CD14-positive monocyte (primary cell): Measurements from ENCODE around the gene SPO11. TPM values are rescaled to one million over a fixed set of nuclear protein-coding genes. Genes with fewer than 3 reads are reported as not detected.
A peak's percentile ranks its signal among the peaks of the same experiment; 100 is the strongest.

Experiments
- DNase-seq, 3 donors: peaks; one replicate each; pipeline ENCODE4 v3.0.0-alpha.2; 2011 to 2022
- H2AFZ ChIP-seq: 2 replicates; pipeline ENCODE4 v1.6.0; 2012; ENCODE audit warnings: mild to moderate bottlenecking, low read depth, low read length, inconsistent platforms; ENCODE audit not compliant: insufficient read depth, poor library complexity, severe bottlenecking
- H3K27ac ChIP-seq, 2 donors: 1 replicate in 1 of 2; 2 replicates in 1 of 2; pipeline ENCODE4 v1.5.1; 2012 to 2013; ENCODE audit warnings: low read length in 2 of 2, control low read depth in 1 of 2, inconsistent platforms in 1 of 2, low read depth in 1 of 2, mild to moderate bottlenecking in 1 of 2
- H3K27me3 ChIP-seq, 2 donors: one replicate each; pipeline versions ENCODE4 v1.6.0 to v1.6.1; 2011 to 2013; ENCODE audit warnings: low read length in 2 of 2; ENCODE audit not compliant: control insufficient read depth in 2 of 2, insufficient read depth in 2 of 2
- H3K36me3 ChIP-seq, 2 donors: replicated peaks in 1 of 2; 1 replicate in 1 of 2; 2 replicates in 1 of 2; pipeline versions ENCODE4 v1.5.1 to v1.6.1; 2012 to 2013; ENCODE audit warnings: low read length in 2 of 2, control low read depth in 1 of 2, inconsistent platforms in 1 of 2, mild to moderate bottlenecking in 1 of 2; ENCODE audit not compliant: insufficient read depth in 2 of 2, control insufficient read depth in 1 of 2
- H3K4me1 ChIP-seq, 2 donors: 1 replicate in 1 of 2; 2 replicates in 1 of 2; pipeline versions ENCODE4 v1.5.1 to v1.6.1; 2012 to 2013; ENCODE audit warnings: low read length in 2 of 2, control low read depth in 1 of 2, inconsistent platforms in 1 of 2, mild to moderate bottlenecking in 1 of 2, moderate library complexity in 1 of 2; ENCODE audit not compliant: insufficient read depth in 2 of 2, control insufficient read depth in 1 of 2
- H3K4me2 ChIP-seq: replicated peaks from 2 replicates; pipeline ENCODE3; 2012; ENCODE audit warnings: low read length, moderate library complexity, mild to moderate bottlenecking; ENCODE audit not compliant: poor library complexity, severe bottlenecking; ENCODE audit errors: extremely low read depth
- H3K4me3 ChIP-seq, 3 experiments: fragments of 200-600 bp in 1 of 3; sonication (generic) in 1 of 3; replicated peaks in 1 of 3; 1 replicate in 2 of 3; 2 replicates in 1 of 3; pipeline ENCODE4 v1.5.1; 2011 to 2013; ENCODE audit warnings: low read length in 3 of 3, mild to moderate bottlenecking in 3 of 3, control low read depth in 2 of 3, low read depth in 2 of 3, inconsistent platforms in 1 of 3, moderate library complexity in 1 of 3
- H3K79me2 ChIP-seq: 2 replicates; pipeline ENCODE4 v1.6.0; 2012; ENCODE audit warnings: mild to moderate bottlenecking, control low read depth, inconsistent platforms, low read length, moderate library complexity; ENCODE audit not compliant: insufficient read depth
- H3K9ac ChIP-seq: 2 replicates; pipeline ENCODE4 v1.6.0; 2017; ENCODE audit warnings: low read length, mild to moderate bottlenecking; ENCODE audit not compliant: insufficient read depth, poor library complexity, severe bottlenecking
- H3K9me3 ChIP-seq, 2 donors: replicated peaks in 1 of 2; 1 replicate in 1 of 2; 2 replicates in 1 of 2; pipeline versions ENCODE4 v1.5.1 to v1.6.1; 2012 to 2013; ENCODE audit warnings: low read length in 2 of 2, control low read depth in 1 of 2; ENCODE audit not compliant: control insufficient read depth in 1 of 2, insufficient read depth in 1 of 2
- H4K20me1 ChIP-seq: 2 replicates; pipeline ENCODE4 v1.6.0; 2012; ENCODE audit warnings: mild to moderate bottlenecking, low read length, control low read depth, moderate library complexity; ENCODE audit not compliant: insufficient read depth
- H3K27ac Mint-ChIP-seq, 7 donors: one replicate each; pipeline ENCODE4 v1.8.0; 2020; ENCODE audit warnings: mild to moderate bottlenecking in 7 of 7, mixed read lengths in 7 of 7, moderate library complexity in 6 of 7, inconsistent platforms in 2 of 7
- H3K27me3 Mint-ChIP-seq, 3 donors: one replicate each; pipeline ENCODE4 v1.8.0; 2021 to 2022; ENCODE audit warnings: low read depth in 3 of 3, mild to moderate bottlenecking in 3 of 3, mixed read lengths in 3 of 3, moderate library complexity in 3 of 3, inconsistent platforms in 1 of 3
- H3K36me3 Mint-ChIP-seq, 2 donors: one replicate each; pipeline ENCODE4 v1.8.0; 2020; ENCODE audit warnings: mixed read lengths in 2 of 2, inconsistent platforms in 1 of 2, mild to moderate bottlenecking in 1 of 2
- H3K4me1 Mint-ChIP-seq: one replicate; pipeline ENCODE4 v1.8.0; 2020; ENCODE audit warnings: mild to moderate bottlenecking, mixed read lengths
- H3K4me3 Mint-ChIP-seq, 2 donors: one replicate each; pipeline ENCODE4 v1.8.0; 2020; ENCODE audit warnings: mild to moderate bottlenecking in 2 of 2, mixed read lengths in 2 of 2, moderate library complexity in 1 of 2
- H3K9me3 Mint-ChIP-seq, 7 donors: one replicate each; pipeline ENCODE4 v1.8.0; 2020 to 2022; ENCODE audit warnings: mixed read lengths in 7 of 7, mild to moderate bottlenecking in 6 of 7, moderate library complexity in 6 of 7, inconsistent platforms in 2 of 7
- WGBS: methylation state at CpG from one replicate; pipeline ENCODE4 v1.1.5; 2013; ENCODE audit warnings: missing lambda C conversion rate; ENCODE audit not compliant: insufficient coverage; 5-methylcytosine and 5-hydroxymethylcytosine counted together
- intact Hi-C, 2 donors: fragments of 100-400 bp; cut with micrococcal nuclease; formaldehyde crosslinking; loops; one replicate each; pipeline versions ENCODE4 v1.15.0 to v1.15.1; 2023
- polyA plus RNA-seq, 3 donors: library from polyadenylated mRNA; depleted of rRNA in 1 of 3; unstranded in 2 of 3; stranded (reverse) in 1 of 3; fragments of 300-500 nt in 2 of 3; fragments of >200 nt in 1 of 3; fragmentation: Illumina TruSeq in 2 of 3; gene quantifications; 1 replicate in 2 of 3; 2 replicates in 1 of 3; pipeline ENCODE4 v1.2.3, GENCODE V29; 2012 to 2021
- TF ChIP-seq, protein P1 (sequence below): fragments of 200-600 bp; IDR thresholded peaks from one replicate; pipeline ENCODE4 v1.8.0; 2022; ENCODE audit warnings: antibody characterized with exemption, mild to moderate bottlenecking

The SPO11 gene
- polyA plus RNA-seq, 3 donors = not detected

DNA sequence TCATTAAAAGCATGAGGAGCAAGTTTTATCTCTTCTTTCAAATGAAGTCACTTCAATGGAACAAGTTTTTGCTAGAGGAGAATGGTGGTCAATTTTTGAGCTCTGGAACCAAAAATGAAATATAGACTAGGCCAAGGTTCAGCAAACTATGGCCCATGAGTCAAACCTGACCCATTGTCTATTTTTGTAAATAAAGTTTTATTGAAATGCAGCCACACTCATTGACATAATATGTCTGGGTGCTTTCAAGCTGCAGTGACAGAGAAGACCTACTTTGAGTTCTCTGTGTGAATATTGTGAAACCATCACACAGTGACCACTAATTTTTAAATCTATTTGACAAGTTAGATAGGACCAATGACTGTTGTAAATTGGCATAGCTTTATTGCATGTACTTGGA lies 34.8 kb downstream of the SPO11 start:
- Mint-ChIP-seq H3K27ac (no peak overlapping the region), H3K9me3 (peaks cover 0 to 2% (median 0%) of the 10 kb centered on the region in 7 donors), H3K4me1 (peaks cover 4% of the 10 kb centered on the region), H3K36me3 (peaks cover 63 to 70% of the 10 kb centered on the region in 2 donors), H3K4me3 (no peak overlapping the region), H3K27me3 (no peaks in the 10 kb centered on the region)
- Histone ChIP-seq H2AFZ (no peak overlapping the region), H3K27me3 (no peaks in the 10 kb centered on the region), H3K79me2 (peaks cover 4% of the 10 kb centered on the region), H3K9me3 (no peaks in the 10 kb centered on the region), H3K36me3 (peaks cover 59 to 74% of the 10 kb centered on the region in 2 donors), H3K4me2 (no peak overlapping the region), H3K9ac (no peak overlapping the region), H3K27ac (peak overlapping the region in 1 of 2 donors; percentile 35), H3K4me3 (no peak overlapping the region), H3K4me1 (peaks cover under 1 to 3% of the 10 kb centered on the region in 2 donors), H4K20me1 (peaks cover 11% of the 10 kb centered on the region)
- TF ChIP-seq, protein P1, sequence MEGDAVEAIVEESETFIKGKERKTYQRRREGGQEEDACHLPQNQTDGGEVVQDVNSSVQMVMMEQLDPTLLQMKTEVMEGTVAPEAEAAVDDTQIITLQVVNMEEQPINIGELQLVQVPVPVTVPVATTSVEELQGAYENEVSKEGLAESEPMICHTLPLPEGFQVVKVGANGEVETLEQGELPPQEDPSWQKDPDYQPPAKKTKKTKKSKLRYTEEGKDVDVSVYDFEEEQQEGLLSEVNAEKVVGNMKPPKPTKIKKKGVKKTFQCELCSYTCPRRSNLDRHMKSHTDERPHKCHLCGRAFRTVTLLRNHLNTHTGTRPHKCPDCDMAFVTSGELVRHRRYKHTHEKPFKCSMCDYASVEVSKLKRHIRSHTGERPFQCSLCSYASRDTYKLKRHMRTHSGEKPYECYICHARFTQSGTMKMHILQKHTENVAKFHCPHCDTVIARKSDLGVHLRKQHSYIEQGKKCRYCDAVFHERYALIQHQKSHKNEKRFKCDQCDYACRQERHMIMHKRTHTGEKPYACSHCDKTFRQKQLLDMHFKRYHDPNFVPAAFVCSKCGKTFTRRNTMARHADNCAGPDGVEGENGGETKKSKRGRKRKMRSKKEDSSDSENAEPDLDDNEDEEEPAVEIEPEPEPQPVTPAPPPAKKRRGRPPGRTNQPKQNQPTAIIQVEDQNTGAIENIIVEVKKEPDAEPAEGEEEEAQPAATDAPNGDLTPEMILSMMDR = no peak
- intact Hi-C loops = no loop called here
- DNase-seq = no peak

DNA sequence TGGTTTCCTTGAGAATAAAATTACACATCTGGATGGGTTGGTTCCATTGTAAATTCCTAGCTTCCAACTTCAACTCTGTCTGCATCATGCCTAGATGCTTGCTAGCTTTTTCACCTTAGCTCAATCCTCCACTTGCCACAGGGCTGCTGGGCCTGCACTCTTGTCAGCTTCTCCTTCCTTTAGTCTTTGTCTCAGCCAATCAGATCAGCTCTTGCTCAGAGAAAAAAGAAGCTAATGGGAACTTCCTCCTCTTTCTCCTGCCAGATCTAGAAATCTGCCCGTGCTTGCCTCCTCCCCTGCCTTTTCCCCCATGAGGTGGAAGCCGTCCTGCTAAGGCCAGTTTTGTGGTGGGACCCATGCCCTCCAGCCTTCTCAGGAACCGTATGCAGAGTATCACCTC lies 40.0 kb downstream of the SPO11 start:
- peak in 2 of 3 donors; percentile 43 for DNase-seq
- H3K4me3 Mint-ChIP-seq = no peak overlapping the region
- Histone ChIP-seq H2AFZ (no peak overlapping the region), H3K4me2 (no peak overlapping the region), H3K4me3 (no peak overlapping the region), H3K4me1 (peaks cover 14 to 16% of the 10 kb centered on the region in 2 donors), H4K20me1 (peaks cover 1% of the 10 kb centered on the region), H3K27me3 (no peaks in the 10 kb centered on the region), H3K9me3 (no peaks in the 10 kb centered on the region), H3K27ac (no peak overlapping the region), H3K36me3 (peaks cover 81 to 97% of the 10 kb centered on the region in 2 donors), H3K9ac (no peak overlapping the region), H3K79me2 (no peaks in the 10 kb centered on the region)
- peaks cover 20% of the 10 kb centered on the region for H3K4me1 Mint-ChIP-seq
- WGBS = 40% methylated on average over 3 of the region's 3 CpGs
- intact Hi-C loops = no loop called here
- TF ChIP-seq, protein P1 = no peak
- peaks cover 0 to 2% (median 0%) of the 10 kb centered on the region in 7 donors for H3K9me3 Mint-ChIP-seq
- peaks cover 87 to 97% of the 10 kb centered on the region in 2 donors for H3K36me3 Mint-ChIP-seq
- H3K27ac Mint-ChIP-seq = peak overlapping the region in 4 of 7 donors; percentile 16 to 77 (median 58)
- no peaks in the 10 kb centered on the region for H3K27me3 Mint-ChIP-seq
